ENCODE measurements around the gene ADGRB3. TPM values are rescaled to one million over a fixed set of nuclear protein-coding genes. Genes with fewer than 3 reads are reported as not detected.

Gene ADGRB3
- polyA plus RNA-seq, 3 donors: 0.04 to 0.23 (median 0.05) TPM

DNA sequence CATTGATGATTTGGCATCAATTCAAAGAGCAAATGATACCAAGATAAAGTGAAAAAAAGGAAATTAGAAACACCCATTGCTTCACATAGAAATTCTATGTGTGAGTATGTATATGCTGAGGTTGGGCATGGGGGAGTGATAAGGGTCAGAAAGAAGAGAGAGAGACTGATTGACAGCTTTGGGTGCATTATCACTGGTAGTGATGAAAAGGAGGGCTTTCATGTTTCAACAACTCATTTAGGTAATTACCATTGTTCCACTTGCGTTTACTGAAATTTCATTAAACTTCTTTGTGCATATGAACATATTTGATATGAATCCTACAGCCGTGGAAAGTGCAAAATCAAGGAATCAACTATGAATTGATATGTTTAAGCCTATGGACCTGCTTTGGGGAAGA, 84.7 kb downstream of the ADGRB3 start:
- intact Hi-C loops (cut with micrococcal nuclease): no loop called here
- Histone ChIP-seq H4K20me1 (ENCODE audit: insufficient read depth, low read length) (no peaks in the 10 kb centered on the region), H3K9ac (ENCODE audit: insufficient read depth, low read length, poor library complexity, severe bottlenecking) (no peak overlapping the region), H3K27me3 (ENCODE audit: control insufficient read depth in 2 of 2, insufficient read depth in 2 of 2, low read length in 2 of 2) (no peaks in the 10 kb centered on the region), H3K36me3 (replicated peaks in 1 of 2; ENCODE audit: control insufficient read depth in 1 of 2, insufficient read depth in 2 of 2, low read length in 2 of 2) (no peaks in the 10 kb centered on the region), H3K9me3 (replicated peaks in 1 of 2; ENCODE audit: control insufficient read depth in 1 of 2, insufficient read depth in 1 of 2, low read length in 2 of 2) (no peaks in the 10 kb centered on the region), H3K79me2 (ENCODE audit: insufficient read depth, low read length) (no peaks in the 10 kb centered on the region), H2AFZ (ENCODE audit: insufficient read depth, low read depth, low read length, poor library complexity, severe bottlenecking) (no peak overlapping the region), H3K4me2 (replicated peaks; ENCODE audit: extremely low read depth, low read length, poor library complexity, severe bottlenecking) (no peak overlapping the region), H3K27ac (ENCODE audit: low read depth in 1 of 2, low read length in 2 of 2) (no peak overlapping the region), H3K4me1 (ENCODE audit: control insufficient read depth in 1 of 2, insufficient read depth in 2 of 2, low read length in 2 of 2) (no peaks in the 10 kb centered on the region), H3K4me3 (replicated peaks in 1 of 3; ENCODE audit: low read depth in 2 of 3, low read length in 3 of 3) (no peak overlapping the region)
- Mint-ChIP-seq H3K4me1 (no peaks in the 10 kb centered on the region), H3K27ac (no peak overlapping the region), H3K36me3 (no peaks in the 10 kb centered on the region), H3K27me3 (ENCODE audit: low read depth in 3 of 3) (peaks cover 0 to 3% (median 1%) of the 10 kb centered on the region in 3 donors), H3K9me3 (no peaks in the 10 kb centered on the region), H3K4me3 (no peak overlapping the region)
- no peak for DNase-seq
- no CpG with 5 or more reads among the region's 2 CpGs for WGBS (ENCODE audit: insufficient coverage)
- TF ChIP-seq, protein P1, sequence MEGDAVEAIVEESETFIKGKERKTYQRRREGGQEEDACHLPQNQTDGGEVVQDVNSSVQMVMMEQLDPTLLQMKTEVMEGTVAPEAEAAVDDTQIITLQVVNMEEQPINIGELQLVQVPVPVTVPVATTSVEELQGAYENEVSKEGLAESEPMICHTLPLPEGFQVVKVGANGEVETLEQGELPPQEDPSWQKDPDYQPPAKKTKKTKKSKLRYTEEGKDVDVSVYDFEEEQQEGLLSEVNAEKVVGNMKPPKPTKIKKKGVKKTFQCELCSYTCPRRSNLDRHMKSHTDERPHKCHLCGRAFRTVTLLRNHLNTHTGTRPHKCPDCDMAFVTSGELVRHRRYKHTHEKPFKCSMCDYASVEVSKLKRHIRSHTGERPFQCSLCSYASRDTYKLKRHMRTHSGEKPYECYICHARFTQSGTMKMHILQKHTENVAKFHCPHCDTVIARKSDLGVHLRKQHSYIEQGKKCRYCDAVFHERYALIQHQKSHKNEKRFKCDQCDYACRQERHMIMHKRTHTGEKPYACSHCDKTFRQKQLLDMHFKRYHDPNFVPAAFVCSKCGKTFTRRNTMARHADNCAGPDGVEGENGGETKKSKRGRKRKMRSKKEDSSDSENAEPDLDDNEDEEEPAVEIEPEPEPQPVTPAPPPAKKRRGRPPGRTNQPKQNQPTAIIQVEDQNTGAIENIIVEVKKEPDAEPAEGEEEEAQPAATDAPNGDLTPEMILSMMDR (IDR thresholded peaks at IDR 0.05): no peak

DNA sequence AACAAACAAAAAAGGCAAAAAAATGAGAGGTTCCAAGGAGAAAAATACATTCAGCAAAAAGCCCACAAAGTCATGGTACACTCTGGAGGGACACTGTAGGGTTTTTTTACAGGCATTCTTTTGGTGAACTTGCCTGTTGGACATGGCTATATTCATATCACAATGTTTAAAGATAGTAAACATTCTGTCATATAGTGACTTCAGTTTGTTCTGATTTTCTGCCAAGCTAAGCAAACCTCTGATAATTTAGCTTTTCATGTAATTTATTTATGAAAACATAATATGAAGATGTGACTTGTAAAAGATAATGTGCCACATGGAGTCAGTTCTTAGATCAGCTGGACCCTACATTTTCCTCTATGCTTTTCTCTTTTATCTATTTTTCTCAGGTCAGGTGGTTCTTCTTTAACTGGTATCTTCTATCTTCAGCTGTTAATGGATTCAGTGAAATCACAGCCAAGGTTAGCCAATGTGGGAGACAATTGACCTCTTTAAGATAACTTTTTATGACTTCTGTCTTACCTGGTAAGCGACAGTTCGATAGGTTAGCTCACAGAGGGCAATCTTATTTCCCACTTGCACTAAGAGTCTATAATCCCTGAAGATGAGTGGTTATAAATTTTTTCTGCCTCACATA, 87.9 kb downstream of the ADGRB3 start:
- intact Hi-C loops (cut with micrococcal nuclease): no loop called here
- Mint-ChIP-seq H3K36me3 (no peaks in the 10 kb centered on the region), H3K27me3 (ENCODE audit: low read depth in 3 of 3) (peaks cover 0 to 3% (median 0%) of the 10 kb centered on the region in 3 donors), H3K27ac (no peak overlapping the region), H3K9me3 (no peaks in the 10 kb centered on the region), H3K4me3 (no peak overlapping the region), H3K4me1 (no peaks in the 10 kb centered on the region)
- Histone ChIP-seq H3K4me1 (ENCODE audit: control insufficient read depth in 1 of 2, insufficient read depth in 2 of 2, low read length in 2 of 2) (no peaks in the 10 kb centered on the region), H3K9ac (ENCODE audit: insufficient read depth, low read length, poor library complexity, severe bottlenecking) (no peak overlapping the region), H4K20me1 (ENCODE audit: insufficient read depth, low read length) (no peaks in the 10 kb centered on the region), H3K9me3 (replicated peaks in 1 of 2; ENCODE audit: control insufficient read depth in 1 of 2, insufficient read depth in 1 of 2, low read length in 2 of 2) (no peaks in the 10 kb centered on the region), H2AFZ (ENCODE audit: insufficient read depth, low read depth, low read length, poor library complexity, severe bottlenecking) (no peak overlapping the region), H3K27ac (ENCODE audit: low read depth in 1 of 2, low read length in 2 of 2) (no peak overlapping the region), H3K36me3 (replicated peaks in 1 of 2; ENCODE audit: control insufficient read depth in 1 of 2, insufficient read depth in 2 of 2, low read length in 2 of 2) (no peaks in the 10 kb centered on the region), H3K27me3 (ENCODE audit: control insufficient read depth in 2 of 2, insufficient read depth in 2 of 2, low read length in 2 of 2) (no peaks in the 10 kb centered on the region), H3K4me2 (replicated peaks; ENCODE audit: extremely low read depth, low read length, poor library complexity, severe bottlenecking) (no peak overlapping the region), H3K79me2 (ENCODE audit: insufficient read depth, low read length) (no peaks in the 10 kb centered on the region), H3K4me3 (replicated peaks in 1 of 3; ENCODE audit: low read depth in 2 of 3, low read length in 3 of 3) (no peak overlapping the region)
- no peak for DNase-seq
- TF ChIP-seq, protein P1 (IDR thresholded peaks at IDR 0.05): no peak
- no CpG with 5 or more reads among the region's 2 CpGs for WGBS (ENCODE audit: insufficient coverage)
